Measurements from ENCODE around the gene LTBR.

The LTBR gene

DNA sequence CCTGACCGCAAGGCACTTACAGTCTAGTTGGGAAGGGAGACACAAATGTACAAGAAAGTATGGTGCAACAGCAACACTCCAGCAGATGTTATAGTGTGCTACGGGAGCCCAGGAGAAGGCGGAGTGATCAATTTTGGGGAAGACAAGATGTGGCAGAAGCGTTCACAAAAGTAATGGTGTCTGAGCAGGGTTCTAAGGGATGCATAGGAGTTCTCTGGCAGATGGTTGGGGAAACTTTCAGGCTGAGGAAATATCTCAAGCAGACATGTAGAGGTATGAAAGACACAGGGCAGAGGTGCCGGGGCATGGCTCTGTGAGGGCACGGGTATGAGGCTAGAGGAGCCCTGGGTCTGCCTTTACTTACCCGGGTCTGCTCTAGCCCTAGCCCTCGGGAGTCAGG lies 37.0 kb upstream of the LTBR start:
- no peak for DNase-seq (ENCODE audit: low read depth, low spot score)

- DNase-seq (ENCODE audit: low read depth, low spot score) = no peak
These were observed 36.3 kb upstream of the LTBR start for GRCh38 chr12:6347367-6348338.

DNA sequence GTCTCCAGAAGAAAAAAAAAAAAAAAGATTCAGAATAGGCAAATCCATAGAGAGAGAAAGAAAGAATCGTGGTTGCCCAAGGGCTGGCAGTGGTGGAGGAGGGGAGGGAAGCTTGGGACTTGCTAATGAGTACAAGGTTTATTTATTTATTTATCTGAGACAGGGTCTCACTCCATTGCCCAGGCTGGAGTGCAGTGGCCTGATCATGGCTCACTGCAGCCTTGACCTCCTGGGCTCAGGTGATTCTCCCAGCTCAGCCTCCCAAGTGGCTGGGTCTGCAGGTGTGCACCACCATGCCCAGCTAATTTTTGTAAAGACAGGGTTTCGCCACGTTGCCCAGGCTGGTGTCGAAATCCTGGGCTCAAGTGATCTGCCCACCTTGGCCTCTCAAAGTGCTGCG lies 32.3 kb upstream of the LTBR start:
- DNase-seq (ENCODE audit: low read depth, low spot score) = no peak

GRCh38 chr12:6352193-6353173 lies 31.5 kb upstream of the LTBR start:
- DNase-seq (ENCODE audit: low read depth, low spot score) = no peak

GRCh38 chr12:6354495-6355393 lies 29.2 kb upstream of the LTBR start:
- DNase-seq (ENCODE audit: low read depth, low spot score) = no peak

GRCh38 chr12:6355491-6356373 lies 28.2 kb upstream of the LTBR start:
- DNase-seq (ENCODE audit: low read depth, low spot score) = no peak

DNA sequence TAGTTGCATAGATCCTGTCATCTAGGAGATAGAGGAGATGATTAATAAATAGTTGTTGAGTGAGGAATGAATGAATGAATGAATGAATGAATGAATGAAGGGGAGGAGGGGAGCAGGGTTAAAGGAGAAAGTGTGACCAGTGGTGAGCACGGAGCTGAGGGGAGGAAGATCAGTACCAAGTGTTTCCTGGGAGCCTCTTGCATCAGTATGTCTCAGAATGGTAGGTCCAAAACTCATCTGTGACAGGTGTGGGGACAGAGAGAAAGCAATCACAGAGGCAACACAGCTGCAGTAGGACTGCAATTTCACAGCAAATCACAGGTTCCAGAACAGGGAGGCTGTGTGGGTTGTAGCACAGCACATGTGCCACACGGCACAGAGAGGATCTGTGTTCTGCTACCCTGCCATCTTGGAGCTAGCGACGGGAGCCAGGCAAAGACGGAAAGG lies 27.6 kb upstream of the LTBR start:
- DNase-seq (ENCODE audit: low read depth, low spot score) = no peak

DNA sequence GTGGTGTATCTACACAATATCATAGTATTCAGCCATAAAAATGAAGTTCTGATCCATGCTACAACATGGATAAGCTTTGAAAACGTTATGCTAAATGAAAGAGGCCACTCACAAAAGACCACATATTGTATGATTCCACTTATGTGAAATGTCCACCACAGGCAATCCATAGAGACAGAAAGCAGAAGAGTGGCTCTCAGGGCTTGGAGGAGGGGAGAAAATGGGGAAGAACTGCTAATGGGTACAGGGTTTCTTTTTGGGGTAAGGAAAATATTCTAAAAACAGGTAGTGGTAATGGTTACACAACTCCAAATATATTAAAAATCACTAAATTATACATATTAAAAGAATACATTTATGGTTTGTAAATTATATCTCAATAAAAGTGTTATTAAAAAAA lies 25.1 kb upstream of the LTBR start:
- no peak for DNase-seq (ENCODE audit: low read depth, low spot score)

- DNase-seq (ENCODE audit: low read depth, low spot score) = no peak
These were observed 23.8 kb upstream of the LTBR start for GRCh38 chr12:6360080-6360571.

GRCh38 chr12:6360578-6361490 lies 23.1 kb upstream of the LTBR start:
- no peak for DNase-seq (ENCODE audit: low read depth, low spot score)

DNA sequence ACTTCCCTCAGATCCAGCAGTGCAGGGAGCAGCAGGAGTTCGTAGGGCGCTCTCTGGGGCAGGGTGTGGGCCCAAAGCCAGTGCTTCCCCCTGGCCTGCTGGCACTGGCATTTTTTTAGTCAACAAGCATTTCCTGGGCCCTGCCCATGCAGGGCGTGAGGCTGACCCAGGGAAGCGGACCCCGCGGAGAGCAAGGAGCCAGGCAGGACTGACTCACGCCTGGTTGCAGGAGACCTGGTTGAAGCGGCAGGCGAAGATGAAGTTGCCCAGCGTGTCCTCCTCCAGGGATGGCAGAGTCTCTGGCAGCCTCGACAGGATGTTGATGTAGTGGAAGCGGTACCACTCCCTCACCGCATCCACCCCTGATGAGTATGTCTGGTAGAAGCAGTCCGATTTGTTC lies 22.1 kb upstream of the LTBR start:
- no peak for DNase-seq (ENCODE audit: low read depth, low spot score)

DNA sequence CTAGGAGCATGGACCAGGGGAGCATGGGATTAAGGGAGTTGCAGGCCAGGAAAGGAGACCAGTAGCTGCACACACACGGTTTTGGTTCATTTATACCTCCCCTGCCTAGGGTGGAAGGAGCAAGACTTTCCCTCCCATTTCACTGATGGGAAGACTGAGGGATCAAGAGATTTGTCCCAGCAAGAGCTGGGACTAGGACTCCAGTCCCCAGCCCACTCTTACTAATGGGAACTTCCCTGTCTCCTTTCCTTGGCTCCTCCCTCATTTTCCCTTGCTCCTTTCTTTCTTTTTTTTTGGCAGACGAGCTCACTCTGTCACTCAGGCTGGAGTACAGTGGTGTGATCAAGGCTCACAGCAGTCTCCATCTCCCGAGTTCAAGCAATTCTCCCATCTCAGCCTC lies 21.6 kb upstream of the LTBR start:
- no peak for DNase-seq (ENCODE audit: low read depth, low spot score)

DNA sequence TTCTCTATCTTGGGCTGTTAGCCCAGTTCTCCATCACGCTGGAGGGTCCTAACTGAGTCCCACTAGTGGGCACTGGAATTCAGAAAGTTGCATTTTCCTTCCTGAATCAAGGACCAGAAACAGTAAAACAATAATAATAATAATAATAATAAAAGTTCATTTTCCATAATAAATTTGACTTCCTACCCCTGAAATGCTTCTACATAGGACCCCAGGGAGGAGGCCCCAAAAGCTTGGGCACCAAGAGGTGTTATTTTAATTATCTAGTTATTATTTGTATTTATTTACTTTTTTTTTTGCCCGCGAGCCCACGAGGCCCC lies 21.0 kb upstream of the LTBR start:
- DNase-seq (ENCODE audit: low read depth, low spot score) = no peak

GRCh38 chr12:6363330-6364043 lies 20.5 kb upstream of the LTBR start:
- DNase-seq (ENCODE audit: low read depth, low spot score) = no peak

- DNase-seq (ENCODE audit: low read depth, low spot score) = no peak
These were observed 20.0 kb upstream of the LTBR start for GRCh38 chr12:6364044-6364374.

DNA sequence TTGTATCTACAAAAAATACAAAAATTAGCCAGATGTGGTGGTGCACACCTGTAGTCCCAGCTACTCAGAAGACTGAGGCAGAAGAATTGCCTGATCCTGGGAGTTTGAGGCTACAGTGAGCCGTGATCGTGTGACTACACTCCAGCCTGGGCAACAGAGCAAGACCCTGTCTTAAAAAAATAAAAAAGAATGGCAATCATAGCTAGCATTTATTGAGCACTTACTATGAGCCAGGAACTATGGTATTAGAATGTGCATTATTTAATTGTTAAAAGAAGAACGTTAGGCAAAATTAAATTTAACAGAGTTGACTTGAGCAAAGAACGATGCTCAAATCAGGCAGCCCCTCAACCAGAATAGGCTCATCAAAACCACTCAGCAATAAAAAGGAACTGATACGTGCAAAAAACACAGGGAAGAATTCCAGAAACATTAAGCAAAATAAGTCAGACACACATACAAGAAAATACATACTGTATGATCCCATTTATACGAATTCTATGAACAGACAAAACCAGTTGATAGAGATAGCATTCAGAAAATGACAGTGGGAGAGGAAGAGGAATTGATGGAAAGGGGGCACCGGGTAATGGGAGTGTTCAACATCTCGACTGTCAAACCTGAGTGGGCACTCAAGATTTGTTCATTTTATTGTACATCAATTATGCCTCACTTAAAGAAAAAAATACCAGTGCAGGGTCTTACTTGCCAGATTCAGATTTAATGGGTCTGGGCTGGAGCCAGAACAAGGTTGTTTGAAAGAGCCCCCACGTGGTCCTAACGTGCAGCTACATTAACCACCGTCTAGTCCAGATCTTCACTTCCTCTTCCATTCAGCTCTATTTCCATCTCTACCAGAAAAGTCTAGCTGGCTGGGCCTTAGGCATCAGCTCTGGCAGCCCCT lies 16.6 kb upstream of the LTBR start:
- DNase-seq (ENCODE audit: low read depth, low spot score) = no peak

All from smooth muscle cell of the brain vasculature (primary cell).